HG03045 (cell line): Measurements from ENCODE around the gene RAD51B.
A peak's percentile ranks its signal among the peaks of the same experiment; 100 is the strongest.

Experiments
- ATAC-seq: cut with Tn5 transposase; IDR thresholded peaks from one replicate; pipeline ENCODE4 v1.9.1; 2021; ENCODE audit warnings: mild to moderate bottlenecking, moderate library complexity; ENCODE audit not compliant: unreplicated experiment

The RAD51B gene

DNA sequence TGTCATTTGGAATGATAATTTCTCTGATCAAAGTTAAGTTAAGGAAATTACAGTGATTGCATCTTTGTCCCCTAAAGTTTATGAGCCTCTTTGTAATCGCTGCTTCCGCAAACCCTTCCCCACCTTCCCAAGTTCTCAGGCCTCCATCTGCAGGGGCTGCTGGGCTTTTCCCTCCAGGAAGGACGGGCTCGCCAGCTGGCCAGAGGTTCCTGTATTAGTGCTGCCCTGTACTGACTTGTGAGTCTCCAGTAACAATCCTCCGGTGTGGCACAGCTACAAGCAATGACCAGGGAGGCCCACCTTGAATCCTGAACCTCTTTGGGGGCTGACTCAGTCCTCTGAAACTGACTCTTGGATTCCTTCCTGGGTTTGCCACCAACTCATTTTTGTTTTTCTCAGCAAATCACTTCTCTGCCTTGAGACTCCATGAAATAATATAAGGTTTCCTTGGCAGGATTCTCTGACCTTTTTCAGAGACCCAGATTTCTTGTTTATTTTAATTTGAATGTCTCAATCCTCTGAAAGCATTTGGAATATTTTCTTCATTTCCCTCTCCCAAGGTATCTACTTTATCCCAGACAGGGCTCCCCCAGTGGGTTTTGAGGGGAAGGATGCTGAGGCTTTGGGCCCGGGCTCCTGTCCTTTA is 574.7 kb downstream of the RAD51B start:
- no peak for ATAC-seq

DNA sequence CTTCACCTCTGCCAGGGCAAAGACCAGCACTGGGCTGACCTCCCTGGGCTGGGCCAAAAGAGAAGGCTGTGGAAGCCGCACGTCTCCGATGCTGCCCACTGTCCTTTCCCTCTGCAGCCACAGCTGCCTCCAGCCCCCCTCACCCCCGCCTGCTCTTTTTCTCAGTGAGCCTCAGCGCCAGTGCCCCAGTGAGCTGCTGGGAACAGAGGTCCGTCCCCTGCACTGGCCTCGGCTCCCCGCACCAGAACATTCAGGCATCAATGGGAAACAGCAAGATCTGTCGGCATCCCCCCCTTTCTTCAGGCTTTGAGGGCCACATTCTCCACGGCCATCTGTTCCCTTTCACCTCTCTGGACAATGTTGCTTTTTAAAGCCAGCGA is 575.2 kb downstream of the RAD51B start:
- ATAC-seq, result no peak

DNA sequence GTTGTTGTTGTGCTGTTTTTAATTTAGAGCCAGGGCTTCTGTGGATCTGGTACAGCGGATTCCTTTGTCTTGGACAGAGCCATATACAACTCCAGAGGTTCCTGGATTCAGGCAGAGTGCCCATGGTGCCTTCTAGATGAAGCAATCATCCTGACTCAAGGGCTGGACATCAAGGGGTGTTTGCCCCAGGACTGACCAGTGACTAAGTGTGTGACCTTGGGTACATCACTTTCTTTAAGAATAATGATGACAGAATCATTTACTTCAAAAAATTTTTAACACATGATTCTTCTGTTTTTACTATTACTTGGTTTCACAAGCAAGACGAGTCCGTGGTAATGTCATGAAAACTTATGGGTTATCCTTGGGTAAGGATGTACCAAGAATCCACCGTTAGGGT is 576.0 kb downstream of the RAD51B start:
- ATAC-seq, result no peak

DNA sequence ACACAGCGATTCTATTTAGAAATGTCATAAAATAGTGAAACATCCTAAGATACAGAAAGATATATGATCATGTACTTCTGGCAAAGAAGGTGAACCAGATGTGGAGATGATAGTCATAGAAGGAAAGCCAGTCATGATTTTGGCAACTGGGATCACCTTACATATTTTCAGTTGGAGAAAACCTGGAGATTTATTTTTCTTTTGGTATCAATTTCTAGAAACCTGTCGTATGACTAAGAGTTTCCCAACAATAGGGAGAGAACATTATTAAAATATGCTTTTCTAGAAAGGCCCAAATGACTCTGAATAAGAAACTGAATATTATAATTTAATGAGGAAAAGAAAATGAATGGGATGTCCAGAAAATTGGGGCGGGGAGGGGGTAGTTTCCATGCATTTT is 576.9 kb downstream of the RAD51B start:
- no peak for ATAC-seq

DNA sequence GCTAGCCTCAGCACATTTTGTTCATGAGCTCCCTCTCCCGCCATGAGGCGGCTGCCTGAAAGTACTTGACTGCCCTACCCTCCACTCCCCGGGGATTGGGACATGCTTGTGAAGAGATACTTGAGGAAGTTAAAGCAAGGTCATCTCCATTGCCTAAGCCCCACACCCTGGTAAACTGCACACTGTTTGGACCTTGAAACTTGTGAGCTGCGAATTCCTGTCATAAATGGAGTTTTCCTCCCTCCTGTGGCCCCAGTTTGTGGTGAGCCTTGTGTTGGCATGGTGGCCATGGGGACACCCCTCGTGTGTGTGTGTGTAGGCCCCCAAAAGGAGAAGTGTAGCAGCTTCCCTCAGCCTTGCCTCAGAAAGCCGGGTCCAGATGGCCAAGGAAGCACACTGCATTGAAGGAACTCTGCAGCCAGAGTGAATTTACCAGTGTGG is 577.8 kb downstream of the RAD51B start:
- ATAC-seq, result no peak

DNA sequence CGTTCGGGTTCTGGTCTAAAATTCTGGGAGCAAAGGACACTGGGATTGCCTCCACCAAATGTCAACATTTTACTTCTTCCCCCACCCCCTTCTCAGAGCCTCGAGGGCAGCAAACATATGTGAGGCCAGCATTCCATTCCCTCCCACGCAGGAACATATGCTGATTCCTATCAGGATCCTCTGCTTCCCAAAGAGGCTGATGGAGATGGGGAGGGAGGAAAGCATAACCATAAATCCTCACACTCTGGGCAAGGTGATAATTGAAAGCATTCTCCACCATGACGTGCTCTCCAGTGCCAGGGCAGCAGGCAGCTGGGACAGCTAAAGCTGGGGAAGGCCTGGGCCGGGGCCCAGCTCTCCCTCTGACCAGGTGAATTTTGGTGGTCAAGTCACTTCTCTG is 578.2 kb downstream of the RAD51B start:
- no peak for ATAC-seq

DNA sequence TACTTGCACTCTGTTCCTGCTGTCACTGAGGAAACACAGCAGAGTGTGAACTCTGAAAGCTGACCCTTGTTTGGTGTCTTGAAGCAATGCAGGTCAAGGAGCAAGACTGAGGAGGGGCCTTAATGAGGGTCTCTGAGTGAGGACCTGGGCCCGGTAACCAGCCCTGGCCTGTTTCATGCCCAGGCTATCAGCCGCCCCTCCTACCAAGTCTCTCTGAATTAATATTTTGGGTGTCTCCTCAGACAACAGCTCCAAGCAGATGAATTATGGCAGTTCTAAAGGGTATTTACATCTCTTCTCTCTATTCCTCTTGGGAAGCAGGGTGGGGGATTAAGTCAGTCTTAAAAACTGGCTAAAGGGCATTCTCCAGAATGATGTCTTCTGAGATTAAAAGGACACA is 578.8 kb downstream of the RAD51B start:
- ATAC-seq, result no peak

DNA sequence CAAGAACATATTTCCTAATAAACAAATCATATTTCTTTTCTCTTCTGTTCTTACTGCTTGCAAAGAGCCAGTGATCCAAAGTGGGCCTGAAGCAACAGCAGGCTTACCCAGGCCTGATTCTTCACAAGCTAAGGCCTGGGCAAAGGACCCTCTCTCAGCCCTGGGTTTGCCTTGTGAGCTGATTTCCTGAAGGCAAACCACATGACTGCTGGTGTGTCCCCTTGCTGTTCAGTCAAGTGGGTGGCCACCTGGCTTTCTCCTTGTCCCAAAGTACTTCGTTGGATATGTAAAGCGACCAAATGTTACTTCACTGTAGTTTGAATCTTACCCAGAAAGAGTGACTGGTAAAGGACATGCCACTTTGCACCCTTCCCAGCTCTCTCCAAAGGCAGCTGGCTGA is 580.4 kb downstream of the RAD51B start:
- ATAC-seq, result no peak

DNA sequence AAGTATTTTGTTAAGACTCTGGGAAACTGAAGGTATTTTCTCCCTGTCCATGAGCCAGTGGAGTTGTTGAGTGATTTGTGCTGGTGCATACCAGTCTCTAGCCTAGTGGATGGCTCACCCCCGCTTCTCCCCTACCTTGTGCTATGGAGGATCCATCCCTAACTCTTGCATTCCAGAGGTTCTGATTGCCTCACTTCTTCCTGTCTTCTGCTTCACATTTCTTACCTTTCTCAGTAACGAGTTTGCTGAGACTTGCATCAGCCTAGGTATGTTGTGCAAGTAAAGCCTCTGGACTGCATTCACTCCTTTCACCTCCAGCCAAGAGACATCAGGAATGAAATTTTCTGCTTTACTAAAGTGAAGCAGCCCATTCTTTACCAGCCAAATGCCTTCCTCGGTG is 581.7 kb downstream of the RAD51B start:
- ATAC-seq, result no peak

DNA sequence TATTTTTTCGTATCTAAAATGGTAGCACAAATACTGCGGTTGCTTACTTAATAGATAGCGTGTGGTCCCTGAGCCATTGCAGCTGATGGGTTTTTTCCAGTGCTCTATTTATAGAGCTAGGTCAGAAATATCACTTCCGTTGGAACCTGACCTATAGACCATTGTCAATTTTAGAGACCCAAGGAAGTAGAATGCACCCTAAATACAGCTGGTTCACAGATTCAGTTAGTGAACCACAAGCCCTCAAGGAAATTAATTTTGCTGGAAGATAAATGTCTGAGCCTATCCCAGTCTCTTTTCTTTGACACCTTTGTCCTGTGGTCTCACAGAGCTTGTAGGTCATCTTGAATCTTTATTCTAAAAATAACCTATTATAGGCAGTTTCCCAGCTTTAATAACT is 582.3 kb downstream of the RAD51B start:
- peak; percentile 48 for ATAC-seq

DNA sequence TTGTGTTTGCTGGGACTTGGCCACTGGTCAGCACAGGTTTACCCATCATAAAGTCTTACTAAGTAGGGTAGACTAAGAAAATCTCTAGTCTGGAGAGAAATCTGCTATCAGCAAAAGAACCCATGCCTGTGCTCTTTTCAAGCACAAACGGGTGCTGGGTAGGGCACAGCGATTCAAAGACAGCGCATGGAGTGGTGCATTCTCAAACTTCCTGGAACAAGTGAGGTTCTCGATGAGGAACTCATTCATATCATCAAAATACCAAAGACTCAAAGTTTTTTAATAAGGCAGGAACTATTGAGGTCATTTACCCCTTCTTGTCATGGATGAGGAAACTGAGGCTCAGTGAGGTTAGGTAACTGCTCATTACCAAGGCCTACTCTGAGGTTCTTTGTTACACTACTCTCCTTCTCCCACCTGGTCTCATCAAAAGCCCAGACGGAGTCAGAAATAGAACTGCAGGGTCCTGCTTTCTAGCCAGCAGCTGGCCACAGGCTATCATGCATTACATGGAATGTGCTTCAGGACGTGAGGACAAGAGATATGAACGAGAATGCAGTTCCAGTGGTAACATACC is 583.0 kb downstream of the RAD51B start:
- no peak for ATAC-seq

DNA sequence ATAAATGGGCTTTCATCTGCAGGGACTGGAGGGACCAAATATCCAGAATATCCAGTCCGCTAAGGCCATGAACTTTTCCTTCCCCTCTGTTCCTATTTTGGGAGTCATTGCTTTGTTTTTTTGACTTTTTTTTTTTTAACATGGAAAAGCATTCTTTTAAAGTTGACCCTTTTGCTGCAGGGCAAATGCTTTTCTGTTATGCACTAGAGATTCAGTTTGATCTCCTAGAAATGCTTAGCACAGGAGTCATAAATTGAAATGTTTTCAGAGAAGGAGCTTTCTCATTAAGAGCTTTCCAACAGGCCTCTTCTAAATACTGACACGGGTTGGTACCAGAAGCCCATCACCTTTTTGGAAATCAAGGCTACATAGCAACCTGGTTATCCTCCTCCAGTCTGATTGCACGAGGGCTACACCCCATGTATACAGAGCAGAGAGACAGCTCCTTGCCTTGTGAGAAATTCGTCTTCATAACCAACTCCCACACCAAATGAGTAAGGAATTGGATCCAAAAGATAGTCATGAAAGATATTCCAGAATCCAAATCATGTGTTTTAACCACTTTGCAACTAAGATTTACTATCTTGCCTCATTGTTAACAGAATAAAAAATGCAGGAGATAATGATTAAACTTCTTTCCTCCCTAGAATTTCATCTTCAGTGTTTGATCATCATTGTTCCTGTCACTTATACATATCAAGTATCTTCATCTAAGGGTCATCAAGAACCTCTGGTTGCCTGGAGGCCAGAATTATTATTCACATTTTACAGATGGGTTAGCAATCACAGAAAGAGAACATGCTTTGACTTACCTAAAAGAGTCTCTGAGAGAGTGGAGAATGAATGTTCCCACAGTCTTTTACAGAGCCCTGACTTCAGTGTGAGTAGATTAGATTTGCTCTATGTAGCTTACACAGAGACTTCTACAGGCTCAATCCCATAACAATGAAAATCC is 583.9 kb downstream of the RAD51B start:
- ATAC-seq, result no peak

DNA sequence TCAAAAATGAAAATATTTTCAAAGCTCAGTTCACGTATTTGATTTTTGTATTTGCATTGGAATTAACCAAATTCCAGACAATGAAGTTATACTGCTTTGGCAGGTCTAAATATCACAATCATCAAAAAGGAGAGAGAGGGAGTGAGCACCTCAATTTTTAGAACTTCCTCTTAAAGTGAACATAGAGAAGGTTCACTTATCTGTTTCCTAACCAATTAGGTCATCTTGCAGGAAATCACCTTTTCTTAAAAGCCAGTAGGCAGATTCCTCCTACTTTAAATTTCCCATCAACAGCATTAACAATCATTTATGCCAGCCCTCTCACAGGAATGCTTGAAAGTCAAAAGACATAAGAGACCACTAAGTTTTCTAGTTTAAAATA is 584.6 kb downstream of the RAD51B start:
- no peak for ATAC-seq

DNA sequence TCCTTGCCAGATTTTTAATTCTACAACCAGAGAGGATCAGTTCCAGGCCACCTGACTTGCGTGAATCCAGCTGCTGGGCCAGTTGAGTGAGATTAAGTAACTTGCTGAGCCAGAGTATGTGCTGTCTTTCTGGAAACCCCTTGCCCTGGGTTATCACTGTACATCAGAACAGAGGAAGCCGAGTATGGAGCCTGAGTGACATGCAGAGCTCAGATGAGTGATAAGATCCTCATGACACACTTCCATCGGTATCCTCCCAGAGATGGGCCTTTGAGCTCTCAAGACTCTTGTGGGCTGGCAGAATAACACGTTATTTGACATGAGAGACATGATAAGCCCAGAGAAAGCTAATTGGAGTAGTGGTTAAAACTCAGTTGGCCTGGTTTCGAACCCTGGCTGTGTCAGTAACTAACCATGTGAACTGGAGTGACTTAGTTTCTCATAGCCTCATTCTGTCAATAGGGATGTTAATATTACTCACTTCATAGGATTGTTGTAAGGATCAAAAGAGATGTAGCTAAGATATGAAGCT is 585.1 kb downstream of the RAD51B start:
- no peak for ATAC-seq

DNA sequence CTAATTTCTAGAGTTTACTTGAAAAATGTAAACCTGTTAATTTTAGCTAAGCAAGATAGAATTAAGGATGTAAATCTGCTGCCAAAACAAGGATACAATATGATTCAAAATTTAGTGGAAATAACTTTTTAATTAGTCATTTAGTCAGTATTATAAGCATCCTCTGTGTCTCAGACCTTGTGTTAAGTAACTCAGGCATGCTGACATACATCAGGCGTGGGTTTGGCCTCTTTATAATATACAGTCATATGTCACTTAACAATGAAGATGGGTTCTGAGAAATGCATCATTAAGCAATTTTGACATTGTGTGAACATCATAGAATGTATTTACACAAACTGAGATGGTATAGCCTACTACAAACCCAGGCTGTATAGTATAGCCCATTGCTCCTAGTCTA is 586.4 kb downstream of the RAD51B start:
- no peak for ATAC-seq

DNA sequence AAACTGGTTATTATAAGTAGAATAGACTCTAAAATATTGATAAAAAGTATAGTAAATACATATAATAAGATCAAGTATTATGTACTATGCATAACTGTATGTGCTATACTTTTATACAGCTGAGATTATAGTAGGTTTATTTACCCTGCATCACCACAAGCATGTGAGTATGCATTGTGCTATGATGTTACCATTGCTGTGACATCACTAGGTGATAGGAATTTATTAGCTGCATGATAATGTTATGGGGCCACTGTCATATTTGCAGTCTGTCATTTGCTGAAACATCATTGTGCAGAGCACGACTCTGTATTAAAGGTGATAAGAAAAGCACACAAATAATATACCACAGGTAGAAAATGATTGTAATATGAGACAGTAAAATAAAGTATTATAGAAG is 587.7 kb downstream of the RAD51B start:
- ATAC-seq, result no peak

DNA sequence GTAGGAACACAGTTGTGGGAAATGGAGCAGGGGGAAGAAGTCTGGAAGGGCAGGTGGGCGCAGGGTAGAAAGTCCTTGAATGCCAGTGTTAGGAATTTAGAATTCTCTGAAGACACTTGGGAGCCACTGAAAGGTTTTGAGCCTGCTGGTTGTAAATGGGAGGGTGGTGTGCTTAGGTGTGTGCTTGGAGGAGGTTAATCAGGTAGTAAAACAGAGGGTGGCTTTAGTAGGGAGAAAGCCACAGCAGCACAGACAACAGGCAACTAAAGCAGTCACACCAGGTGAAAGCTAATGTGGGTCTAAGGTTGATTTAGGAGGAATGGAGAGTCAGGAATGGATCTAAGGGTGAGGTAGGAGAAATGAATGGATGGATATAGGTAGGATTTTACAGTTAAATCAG is 588.2 kb downstream of the RAD51B start:
- ATAC-seq, result no peak

DNA sequence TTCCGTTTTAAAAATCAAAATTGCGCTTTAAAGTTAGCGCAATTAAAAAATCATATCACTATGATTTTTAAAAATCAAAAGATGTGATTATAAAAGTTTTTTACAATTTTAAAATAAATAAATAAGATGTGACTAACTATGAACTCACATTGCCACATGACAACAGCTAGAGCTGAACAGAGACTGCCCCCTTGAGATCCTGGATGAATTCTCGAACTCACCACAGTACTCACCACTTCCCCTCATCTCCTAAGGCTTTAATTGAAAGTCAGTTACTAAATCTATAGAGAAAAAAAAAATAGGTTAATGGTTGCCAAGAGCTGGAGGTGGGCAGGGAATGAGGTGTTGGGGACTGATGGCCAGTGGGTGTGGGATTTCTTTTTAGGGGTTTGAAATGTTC is 589.1 kb downstream of the RAD51B start:
- ATAC-seq, result no peak

DNA sequence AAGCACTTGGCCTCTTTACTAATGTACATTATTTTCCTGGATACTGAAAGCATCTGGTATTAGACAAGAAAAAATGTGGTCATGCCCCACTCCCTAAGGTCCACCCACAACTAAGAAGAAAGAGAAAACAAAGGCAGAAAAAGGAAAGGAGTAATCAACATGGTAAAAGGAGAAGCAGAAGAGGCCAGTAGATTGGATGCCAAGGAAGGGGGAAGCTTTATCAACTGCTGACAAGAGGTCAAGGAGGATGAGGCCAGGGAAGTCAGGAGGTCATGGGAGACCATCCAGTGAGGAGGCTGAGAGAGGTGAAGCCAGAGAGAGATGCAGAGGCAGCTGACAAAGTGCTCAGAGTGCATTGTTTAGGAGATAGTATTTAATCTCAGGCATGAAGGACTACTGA is 589.8 kb downstream of the RAD51B start:
- no peak for ATAC-seq

DNA sequence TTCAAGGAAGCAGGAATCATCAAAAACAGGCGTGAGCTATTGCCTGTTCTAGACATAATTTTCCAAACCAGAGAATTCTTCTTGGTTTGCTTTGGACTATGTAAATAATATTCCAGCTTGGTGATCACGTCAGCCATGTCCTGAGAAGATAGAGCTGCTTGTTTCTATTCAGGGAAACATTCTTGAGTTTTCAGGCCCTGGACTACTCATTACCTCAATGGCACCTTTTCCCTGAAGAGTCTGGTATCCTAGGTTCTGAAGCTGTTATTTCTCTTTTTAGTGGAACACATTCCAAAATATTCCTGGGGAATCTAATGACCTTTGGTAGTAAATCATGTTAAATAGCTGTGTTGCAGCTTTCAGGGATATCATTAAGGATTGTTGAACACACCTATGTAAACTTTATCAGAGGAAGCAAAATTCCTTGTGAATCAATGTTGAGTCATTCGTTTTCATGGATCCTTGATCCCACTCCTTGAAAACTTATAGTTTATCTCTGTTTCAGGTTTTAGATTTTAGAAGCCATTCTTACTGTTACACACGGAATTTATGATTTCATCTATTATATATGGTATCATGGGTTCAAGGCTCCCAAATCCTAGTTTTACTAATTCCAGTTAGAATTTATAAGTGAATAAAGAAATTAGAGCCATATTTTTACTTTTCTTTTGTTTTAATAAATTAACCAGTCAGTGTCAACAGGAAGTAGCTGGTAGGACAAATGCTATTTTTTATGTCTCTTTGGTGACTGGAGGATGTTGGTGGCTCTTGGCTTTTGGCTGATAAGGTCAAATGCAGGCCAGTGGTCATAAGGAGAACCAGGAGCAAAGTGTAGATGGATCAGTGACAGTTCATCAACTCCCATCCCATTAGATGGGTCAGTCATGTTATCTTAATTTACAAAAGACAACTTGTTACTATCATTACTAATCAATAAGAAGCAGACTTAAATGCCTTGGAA is 593.2 kb downstream of the RAD51B start:
- no peak for ATAC-seq

DNA sequence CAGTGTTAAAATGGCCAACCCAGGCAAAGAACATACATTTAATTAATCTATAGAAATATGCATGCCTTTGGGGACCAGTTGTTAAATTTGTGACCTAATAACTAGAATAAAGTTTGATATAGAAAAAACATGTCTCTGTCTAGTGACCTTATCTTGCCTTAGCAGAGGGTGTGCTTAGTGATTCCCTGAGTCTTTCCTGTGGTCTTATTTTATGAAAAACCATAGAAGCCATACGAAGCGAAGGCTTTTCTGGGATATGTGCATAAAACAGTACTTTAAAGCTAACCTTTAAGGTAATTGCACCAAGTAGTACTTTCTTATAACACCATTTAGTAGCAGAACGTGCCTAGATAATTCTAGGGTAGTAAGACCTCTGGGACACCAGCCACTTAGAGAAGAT is 593.9 kb downstream of the RAD51B start:
- ATAC-seq, result no peak
